Measurements from ENCODE around the gene EPS8.

DNA sequence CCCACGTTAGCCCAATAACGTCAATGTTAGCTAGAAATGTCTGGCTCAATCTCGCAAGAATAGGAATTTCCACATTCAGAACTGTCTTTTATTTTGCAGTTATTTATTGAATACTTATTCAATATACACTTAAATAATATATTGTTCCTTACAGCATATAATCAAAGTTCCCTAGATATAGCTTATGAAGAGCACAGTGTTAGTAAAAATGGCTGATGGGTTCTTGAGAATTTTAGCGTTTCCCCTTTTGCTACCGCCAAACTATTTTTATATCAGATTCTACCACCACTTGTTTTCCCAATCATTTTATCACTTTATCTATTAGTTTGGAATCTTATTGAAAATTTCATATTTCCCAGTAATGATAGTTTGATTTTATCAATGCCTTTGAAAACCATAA is 12.7 kb downstream of the EPS8 start:
- TF ChIP-seq, protein P1, sequence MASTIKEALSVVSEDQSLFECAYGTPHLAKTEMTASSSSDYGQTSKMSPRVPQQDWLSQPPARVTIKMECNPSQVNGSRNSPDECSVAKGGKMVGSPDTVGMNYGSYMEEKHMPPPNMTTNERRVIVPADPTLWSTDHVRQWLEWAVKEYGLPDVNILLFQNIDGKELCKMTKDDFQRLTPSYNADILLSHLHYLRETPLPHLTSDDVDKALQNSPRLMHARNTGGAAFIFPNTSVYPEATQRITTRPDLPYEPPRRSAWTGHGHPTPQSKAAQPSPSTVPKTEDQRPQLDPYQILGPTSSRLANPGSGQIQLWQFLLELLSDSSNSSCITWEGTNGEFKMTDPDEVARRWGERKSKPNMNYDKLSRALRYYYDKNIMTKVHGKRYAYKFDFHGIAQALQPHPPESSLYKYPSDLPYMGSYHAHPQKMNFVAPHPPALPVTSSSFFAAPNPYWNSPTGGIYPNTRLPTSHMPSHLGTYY (CRISPR knock-in tag; IDR thresholded peaks at IDR 0.05), result no peak
- TF ChIP-seq, protein P2, sequence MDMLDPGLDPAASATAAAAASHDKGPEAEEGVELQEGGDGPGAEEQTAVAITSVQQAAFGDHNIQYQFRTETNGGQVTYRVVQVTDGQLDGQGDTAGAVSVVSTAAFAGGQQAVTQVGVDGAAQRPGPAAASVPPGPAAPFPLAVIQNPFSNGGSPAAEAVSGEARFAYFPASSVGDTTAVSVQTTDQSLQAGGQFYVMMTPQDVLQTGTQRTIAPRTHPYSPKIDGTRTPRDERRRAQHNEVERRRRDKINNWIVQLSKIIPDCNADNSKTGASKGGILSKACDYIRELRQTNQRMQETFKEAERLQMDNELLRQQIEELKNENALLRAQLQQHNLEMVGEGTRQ (CRISPR knock-in tag; IDR thresholded peaks at IDR 0.05), result no peak
